ENCODE measurements around the gene STRA6. TPM values are rescaled to one million over a fixed set of nuclear protein-coding genes. Genes with fewer than 3 reads are reported as not detected.

Gene STRA6
- total and polyA plus RNA-seq, 10 donors: 0.47 to 1.8 (median 0.96) TPM; not detected in 3

GRCh38 chr15:74175271-74176191, 27.1 kb downstream of the STRA6 start:
- no peak for TF ChIP-seq CTCF (IDR thresholded peaks at IDR 0.05 in 8 of 11, conservative IDR thresholded peaks at IDR 0.05 in 3 of 11)
- TF ChIP-seq POLR2A (IDR thresholded peaks at IDR 0.05): no peak
- no peak for TF ChIP-seq POLR2AphosphoS5 (IDR thresholded peaks at IDR 0.05)
- Histone ChIP-seq H3K4me1 (peaks cover 0 to 71% (median 34%) of the 10 kb centered on the region in 6 donors), H3K36me3 (no peaks in the 10 kb centered on the region), H3K27me3 (replicated peaks in 1 of 7) (no peaks in the 10 kb centered on the region), H3K27ac (peak overlapping the region in 3 of 8 donors; percentile 8 to 75 (median 68)), H3K9me3 (no peaks in the 10 kb centered on the region), H3K4me3 (peak overlapping the region in 4 of 8 donors; percentile 9 to 54 (median 19))
- peak; percentile 63 for DNase-seq
- WGBS, 5 donors: 87 to 92% (median 88%) methylated on average over 35 to 45 of the region's 45 CpGs
- intact Hi-C loops (cut with DNase I; ENCODE audit: low total_unique reads): no loop called here

GRCh38 chr15:74174958-74175253, 27.7 kb downstream of the STRA6 start:
- DNase-seq: no peak
- Histone ChIP-seq H3K27ac (peak overlapping the region in 5 of 8 donors; percentile 48 to 75 (median 68)), H3K36me3 (no peaks in the 10 kb centered on the region), H3K4me3 (peak overlapping the region in 4 of 8 donors; percentile 14 to 54 (median 22)), H3K4me1 (peaks cover 0 to 69% (median 33%) of the 10 kb centered on the region in 6 donors), H3K27me3 (replicated peaks in 1 of 7) (no peaks in the 10 kb centered on the region), H3K9me3 (no peaks in the 10 kb centered on the region)
- TF ChIP-seq POLR2A (IDR thresholded peaks at IDR 0.05) (no peak), CTCF (IDR thresholded peaks at IDR 0.05 in 8 of 11, conservative IDR thresholded peaks at IDR 0.05 in 3 of 11) (no peak), POLR2AphosphoS5 (IDR thresholded peaks at IDR 0.05) (no peak)
- 79 to 91% (median 83%) methylated on average over 6 to 14 of the region's 14 CpGs for WGBS, 5 donors
- intact Hi-C loops (cut with DNase I; ENCODE audit: low total_unique reads): no loop called here

GRCh38 chr15:74174219-74174957, 28.2 kb downstream of the STRA6 start:
- Histone ChIP-seq H3K36me3 (no peaks in the 10 kb centered on the region), H3K27me3 (replicated peaks in 1 of 7) (no peaks in the 10 kb centered on the region), H3K4me3 (peak overlapping the region in 6 of 8 donors; percentile 3 to 54 (median 22)), H3K4me1 (peaks cover 0 to 69% (median 30%) of the 10 kb centered on the region in 6 donors), H3K9me3 (no peaks in the 10 kb centered on the region), H3K27ac (peak overlapping the region in 7 of 8 donors; percentile 9 to 75 (median 65))
- TF ChIP-seq POLR2AphosphoS5 (IDR thresholded peaks at IDR 0.05): no peak
- peak; percentile 69 for DNase-seq
- intact Hi-C loops (cut with DNase I; ENCODE audit: low total_unique reads): no loop called here
- WGBS, 5 donors: 74 to 84% (median 82%) methylated on average over 18 to 20 of the region's 20 CpGs

GRCh38 chr15:74173380-74174218, 29.0 kb downstream of the STRA6 start, which contains the start of gene ISLR:
ISLR (plus strand) TSS chr15:74173710; CDS start chr15:74174859, 1,149 bp downstream.
- intact Hi-C loops (cut with DNase I; ENCODE audit: low total_unique reads): no loop called here
- peak within 1 kb of the TSS in 6 of 8 donors; percentile 3 to 54 (median 22) for H3K4me3 ChIP-seq

More at GRCh38 chr15:74173380-74174218, 29.0 kb downstream of the STRA6 start, which contains the start of gene ISLR:
- peak within 1 kb of the TSS in 7 of 8 donors; percentile 63 to 75 (median 68) for H3K27ac ChIP-seq
- WGBS, 5 donors: 62 to 72% (median 66%) methylated on average over 18 to 20 of the region's 20 CpGs
- no peaks in the 10 kb centered on the region for H3K36me3 ChIP-seq
- peaks cover 0 to 69% (median 26%) of the 10 kb centered on the region in 6 donors for H3K4me1 ChIP-seq
- peak; percentile 61 for DNase-seq
- H3K9me3 ChIP-seq: no peaks in the 10 kb centered on the region
- no peaks in the 10 kb centered on the region for H3K27me3 ChIP-seq (replicated peaks in 1 of 7)
- TF ChIP-seq POLR2A (IDR thresholded peaks at IDR 0.05) (no peak), POLR2AphosphoS5 (IDR thresholded peaks at IDR 0.05) (peak; percentile 6 to 67 (median 44))

Measured in spleen (tissue), 11 donors.